ENCODE results near the gene ENAM. TPM values are rescaled to one million over a fixed set of nuclear protein-coding genes. Genes with fewer than 3 reads are reported as not detected.

ENAM gene, protein sequence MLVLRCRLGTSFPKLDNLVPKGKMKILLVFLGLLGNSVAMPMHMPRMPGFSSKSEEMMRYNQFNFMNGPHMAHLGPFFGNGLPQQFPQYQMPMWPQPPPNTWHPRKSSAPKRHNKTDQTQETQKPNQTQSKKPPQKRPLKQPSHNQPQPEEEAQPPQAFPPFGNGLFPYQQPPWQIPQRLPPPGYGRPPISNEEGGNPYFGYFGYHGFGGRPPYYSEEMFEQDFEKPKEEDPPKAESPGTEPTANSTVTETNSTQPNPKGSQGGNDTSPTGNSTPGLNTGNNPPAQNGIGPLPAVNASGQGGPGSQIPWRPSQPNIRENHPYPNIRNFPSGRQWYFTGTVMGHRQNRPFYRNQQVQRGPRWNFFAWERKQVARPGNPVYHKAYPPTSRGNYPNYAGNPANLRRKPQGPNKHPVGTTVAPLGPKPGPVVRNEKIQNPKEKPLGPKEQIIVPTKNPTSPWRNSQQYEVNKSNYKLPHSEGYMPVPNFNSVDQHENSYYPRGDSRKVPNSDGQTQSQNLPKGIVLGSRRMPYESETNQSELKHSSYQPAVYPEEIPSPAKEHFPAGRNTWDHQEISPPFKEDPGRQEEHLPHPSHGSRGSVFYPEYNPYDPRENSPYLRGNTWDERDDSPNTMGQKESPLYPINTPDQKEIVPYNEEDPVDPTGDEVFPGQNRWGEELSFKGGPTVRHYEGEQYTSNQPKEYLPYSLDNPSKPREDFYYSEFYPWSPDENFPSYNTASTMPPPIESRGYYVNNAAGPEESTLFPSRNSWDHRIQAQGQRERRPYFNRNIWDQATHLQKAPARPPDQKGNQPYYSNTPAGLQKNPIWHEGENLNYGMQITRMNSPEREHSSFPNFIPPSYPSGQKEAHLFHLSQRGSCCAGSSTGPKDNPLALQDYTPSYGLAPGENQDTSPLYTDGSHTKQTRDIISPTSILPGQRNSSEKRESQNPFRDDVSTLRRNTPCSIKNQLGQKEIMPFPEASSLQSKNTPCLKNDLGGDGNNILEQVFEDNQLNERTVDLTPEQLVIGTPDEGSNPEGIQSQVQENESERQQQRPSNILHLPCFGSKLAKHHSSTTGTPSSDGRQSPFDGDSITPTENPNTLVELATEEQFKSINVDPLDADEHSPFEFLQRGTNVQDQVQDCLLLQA
- not detected for polyA plus RNA-seq (2013, experiment 1 of 2; ENCODE audit: insufficient read length)
- not detected for polyA plus RNA-seq (2013, experiment 2 of 2; ENCODE audit: insufficient read length)

DNA sequence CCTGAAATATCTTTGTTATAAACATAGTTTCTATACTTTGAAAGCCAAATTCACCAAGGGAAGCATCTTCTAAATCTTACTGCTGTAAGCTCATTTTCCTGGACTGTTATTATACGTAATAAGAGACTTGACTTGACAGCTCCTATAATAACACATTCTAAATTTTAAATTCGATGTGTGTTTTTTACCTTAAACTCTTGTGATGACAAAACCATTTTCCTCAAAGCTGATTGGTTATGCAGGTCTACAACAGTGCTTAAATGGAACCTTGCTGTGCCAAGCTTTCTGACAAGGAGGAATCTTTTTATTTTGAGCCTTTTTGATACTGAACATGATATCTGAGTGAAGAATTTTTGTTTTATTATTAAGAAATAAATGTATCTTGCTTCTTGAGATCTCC, at the start of gene ENAM:
ENAM (plus strand) TSS at position 301 of the 400 bp plus-strand sequence. CDS start 757 bp downstream, outside the sequence.
- DNase-seq: no peak

DNA sequence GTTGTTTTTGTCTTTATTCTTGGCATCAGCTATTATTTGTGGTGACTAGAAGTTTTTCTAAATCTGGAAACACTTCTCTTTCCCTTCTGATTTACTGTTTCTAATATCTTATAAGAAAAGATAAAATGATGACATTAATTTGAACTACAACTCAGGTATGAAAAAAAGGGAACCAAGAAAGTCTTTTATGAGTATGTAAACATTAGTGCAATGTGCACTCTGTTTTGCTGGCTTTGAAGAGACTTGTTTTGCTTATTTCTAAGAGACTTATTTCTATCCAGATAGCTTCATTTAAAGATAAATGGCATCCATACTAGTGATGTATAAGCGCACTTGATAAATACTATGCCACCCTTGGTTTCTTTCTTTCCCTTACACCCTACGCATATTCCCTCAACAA, 46.6 kb upstream of the ENAM start:
- no peak for DNase-seq

DNA sequence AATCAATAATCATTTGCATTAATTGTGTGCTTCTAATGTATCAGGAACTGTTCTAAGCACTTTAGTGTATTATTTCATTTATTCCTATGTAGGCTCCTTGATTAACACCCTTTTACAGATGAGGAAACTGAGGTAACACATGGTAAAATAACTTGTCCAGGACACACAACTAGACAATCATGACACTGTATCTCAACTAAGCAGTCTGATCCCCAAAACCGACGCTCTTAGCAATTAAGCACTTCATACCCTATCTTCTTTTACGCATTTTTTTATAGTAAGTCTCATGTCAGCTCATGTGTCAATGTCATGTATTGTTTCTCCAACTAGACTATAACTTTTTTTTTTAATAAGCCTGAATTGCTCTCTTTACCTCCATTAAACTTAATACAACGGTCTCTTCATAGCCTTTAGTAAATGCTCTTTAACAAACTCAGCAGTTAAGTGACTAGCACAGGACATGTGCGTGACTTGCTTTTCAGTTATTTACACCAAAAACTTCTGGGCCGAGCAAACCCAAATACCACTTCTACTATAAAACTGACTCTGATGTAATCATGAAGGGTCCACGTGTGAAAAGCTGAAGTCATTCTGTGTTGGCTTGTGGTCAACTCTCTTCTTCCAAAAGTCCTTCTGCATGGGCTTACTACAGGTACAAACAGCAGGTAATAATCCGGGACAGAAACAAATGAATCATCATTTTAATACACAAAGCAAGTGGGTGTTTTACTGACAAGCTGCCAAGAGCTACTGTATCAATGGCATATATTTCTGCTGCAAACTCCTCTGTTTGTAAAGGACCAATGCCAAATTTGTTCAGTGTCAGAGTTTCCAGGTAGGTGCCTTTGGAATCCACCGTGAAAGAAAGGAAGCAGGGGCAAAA, 44.4 kb upstream of the ENAM start:
- no peak for DNase-seq

DNA sequence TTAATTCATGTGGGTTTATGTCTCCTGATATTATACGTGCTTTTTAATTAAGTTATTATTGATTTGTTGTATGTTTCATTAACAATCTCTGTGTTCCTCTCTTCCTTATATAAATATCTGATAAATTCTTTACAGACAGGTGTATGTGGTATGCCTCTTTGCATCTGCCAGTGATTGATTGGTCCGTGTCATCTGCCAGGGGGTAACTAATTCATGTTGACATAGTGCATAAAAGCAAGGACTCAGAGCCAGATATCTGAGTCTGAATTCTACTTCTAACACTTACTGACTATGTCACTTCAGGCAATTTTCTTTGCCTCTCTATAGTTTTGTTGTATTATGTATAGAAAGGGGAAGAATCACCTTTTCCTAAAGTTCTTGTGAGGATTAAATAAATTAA, 41.7 kb upstream of the ENAM start:
- DNase-seq: no peak

DNA sequence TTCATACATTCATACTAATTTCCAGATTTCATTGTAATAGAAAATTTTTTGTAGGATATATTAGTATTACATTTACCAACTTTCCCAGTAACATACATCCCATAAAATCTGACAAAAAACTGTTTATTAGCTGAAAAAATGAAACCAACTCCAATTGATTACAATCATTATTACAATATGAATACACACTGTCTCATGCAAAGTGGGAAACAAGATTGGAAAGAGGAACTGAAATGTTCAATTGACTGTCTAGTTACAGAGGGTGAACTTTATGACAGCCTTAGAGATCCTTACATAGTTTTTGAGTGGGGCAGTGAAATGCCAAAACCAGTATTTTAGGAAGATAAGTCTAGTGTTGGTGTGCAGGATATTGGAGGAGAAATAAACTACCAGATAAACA, 38.8 kb upstream of the ENAM start:
- no peak for DNase-seq

DNA sequence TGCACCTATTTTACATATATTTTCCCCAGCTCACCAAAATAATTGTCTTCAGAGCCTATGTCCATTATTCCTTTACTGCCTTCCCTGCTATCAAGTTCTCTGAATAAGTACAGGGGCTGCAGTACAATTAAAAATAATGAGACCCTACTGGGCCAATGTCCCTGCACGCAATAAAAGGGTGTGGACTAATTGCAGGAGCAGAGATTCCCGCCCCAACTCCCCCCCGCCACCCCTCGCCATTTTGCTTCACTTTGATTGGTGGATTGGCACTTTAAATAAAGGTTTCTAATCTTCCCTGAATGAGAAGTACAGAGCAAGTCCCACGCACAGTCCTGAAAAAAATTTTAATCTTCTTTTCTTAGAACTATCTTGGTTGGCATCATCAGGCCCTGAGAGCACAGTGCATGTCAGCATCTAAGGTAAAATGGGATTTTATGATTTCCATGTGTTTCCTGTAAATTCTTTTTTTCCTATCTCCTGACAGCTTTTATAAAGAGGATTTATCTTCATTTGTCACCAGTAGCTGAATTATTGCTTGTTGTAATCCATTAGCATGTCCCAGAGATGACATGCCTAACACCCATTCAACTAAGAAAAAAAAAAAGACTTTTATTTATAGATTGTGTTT, 36.5 kb upstream of the ENAM start, which contains the start of gene AMBN:
AMBN (plus strand) TSS at position 302 of the 628 bp plus-strand sequence; CDS start at position 405, 103 bp downstream.
- no peak for DNase-seq

DNA sequence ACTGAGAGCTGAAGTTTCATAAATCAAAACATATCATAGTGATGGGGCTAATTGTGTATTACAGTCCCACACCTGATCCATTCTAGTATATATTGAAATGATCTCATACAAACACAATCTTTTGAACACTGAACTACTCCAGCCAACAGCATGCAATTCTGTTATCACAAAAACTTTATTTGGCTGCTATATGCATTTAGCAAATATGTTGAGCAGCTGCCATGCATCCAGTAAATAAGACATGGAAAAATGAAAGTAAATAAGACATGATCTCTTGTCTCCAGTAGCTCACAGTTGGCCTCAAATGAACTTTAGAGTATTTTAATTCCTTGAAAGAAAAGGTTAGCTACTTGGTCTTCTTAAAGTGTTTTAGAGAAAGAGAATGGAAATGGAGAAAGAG, 34.3 kb upstream of the ENAM start:
- DNase-seq: no peak

DNA sequence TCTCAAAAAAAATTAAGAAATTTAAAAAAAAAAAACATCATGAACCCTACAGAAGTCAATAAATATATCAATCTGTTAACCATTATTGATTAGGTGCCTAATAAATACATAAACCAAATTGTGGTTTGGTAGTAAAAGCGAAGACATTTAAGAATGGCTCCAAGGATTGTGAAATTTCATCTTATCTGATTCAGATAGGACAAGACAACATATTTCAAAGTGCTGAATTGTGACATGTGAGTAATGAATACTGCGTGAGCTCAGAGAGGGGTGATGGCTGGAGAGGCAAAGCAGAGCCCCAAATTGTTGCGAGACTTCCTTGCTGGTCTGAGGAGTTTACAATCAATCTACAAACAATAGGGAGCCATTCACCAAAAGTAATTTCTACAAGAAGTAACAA, 28.2 kb upstream of the ENAM start:
- DNase-seq: no peak

DNA sequence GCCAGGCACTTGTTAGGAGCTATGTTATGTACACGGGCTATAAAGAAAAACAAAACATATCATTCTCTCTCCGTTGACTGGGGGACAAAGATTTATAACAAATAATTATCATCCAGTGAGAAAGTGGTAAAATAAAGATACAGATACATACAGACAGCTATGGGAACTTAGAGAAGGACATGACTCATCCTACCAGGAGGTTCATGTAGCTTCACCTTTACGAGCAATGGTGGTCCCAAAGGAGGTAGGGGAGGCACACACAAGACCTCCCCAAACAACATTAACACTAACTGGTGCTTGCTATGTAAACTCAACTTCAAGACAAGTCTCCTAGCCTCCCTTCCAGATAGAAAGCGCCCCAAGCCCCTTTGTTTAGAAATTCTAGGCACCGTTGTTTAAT, 27.6 kb upstream of the ENAM start:
- DNase-seq: no peak

DNA sequence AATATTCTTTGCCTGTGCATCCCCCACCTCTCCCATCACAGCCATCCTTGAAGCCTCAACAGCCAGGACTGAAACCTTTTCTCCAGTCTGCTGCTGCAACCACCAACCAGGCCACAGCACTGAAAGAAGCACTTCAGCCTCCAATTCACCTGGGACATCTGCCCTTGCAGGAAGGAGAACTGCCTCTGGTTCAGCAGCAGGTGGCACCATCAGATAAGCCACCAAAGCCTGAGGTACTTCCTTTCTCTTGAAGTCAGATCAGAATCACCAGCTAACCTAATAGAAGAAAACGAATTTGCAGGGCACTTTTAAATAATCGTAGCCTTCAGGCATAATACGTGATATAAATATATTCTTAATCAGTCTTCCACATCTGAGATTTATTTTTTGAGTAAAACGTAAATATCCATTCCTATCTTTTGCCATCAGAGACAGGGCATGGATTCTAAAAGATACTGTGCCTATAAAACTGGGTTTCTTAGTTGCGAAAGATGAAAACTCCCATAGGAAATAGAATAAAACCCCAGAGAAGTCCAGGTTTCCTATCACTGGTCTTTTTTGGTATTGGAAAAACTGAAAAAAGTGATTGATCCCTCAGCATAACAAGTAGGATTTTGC, 27.0 kb upstream of the ENAM start:
- peak; percentile 56 for DNase-seq

DNA sequence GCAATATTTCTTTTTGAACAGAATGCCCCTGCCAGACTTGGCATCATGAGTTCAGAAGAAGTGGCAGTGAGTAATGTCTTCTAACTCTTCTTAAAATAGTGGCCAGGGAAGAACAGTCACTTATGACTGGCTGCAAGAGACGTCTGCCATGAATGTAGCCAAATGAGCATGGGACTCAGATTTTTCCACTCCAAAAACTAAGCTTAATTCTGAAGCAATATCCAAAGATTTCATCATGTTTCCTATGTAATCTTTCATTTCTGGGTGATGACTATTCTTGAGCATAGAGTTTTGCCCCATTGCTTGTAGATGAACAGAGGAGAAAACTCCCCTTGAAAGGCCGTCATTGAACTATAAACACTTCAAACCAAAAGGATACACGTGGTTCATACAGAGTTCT, 24.7 kb upstream of the ENAM start:
- DNase-seq: no peak

DNA sequence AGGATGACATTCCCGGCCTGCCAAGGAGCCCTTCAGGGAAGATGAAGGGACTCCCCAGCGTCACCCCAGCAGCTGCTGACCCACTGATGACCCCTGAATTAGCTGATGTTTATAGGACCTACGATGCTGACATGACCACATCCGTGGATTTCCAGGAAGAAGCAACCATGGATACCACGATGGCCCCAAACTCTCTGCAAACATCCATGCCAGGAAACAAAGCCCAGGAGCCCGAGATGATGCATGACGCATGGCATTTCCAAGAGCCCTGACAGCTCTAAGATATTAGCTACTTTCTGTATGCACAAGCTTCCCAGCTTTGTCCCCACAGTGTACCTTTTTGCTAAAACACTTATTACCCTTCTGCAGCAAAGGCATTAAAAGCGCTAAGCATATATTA, 22.1 kb upstream of the ENAM start:
- no peak for DNase-seq

DNA sequence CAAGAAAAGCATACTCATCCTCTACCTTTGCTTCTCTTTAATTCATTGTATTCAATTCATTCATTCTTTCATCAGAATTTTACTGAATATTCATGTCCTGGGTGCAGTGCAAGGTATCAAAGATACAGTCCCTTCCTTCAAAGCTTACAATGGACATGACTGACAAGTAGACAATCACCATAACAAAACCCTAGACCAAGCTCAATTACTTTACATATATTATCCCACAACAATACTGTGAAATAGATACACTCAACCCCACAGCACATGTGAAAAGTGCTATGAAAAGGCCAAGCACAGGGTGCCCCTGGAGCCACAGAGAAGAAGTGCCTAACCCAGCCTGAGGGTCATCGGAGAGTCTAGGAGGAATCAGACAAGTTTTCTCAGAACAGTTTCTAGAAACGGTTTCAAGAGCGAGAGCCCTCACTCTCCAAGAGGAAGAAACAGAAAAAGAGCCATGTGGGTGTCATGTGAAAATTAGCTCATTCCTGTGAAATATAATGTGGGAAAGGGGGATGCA, 21.1 kb upstream of the ENAM start:
- DNase-seq: no peak

DNA sequence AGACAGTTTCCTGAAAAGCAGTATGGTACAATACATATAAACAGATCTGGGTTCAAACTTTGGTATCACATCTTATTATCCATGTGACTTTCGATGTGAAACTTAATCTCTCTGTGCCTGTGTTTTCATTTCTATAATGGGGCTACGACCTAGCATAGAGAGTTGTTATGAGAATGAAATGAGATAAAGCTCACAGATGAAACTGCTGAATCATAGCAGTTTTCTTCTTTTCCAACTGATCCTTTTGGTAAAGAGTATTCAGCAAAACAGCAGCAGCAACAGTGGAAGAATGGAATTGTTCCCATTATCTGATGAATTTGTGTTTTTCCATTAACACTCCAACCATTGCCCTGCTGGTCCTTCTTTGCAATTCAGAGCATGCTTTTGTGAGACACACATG, 20.2 kb upstream of the ENAM start:
- no peak for DNase-seq

DNA sequence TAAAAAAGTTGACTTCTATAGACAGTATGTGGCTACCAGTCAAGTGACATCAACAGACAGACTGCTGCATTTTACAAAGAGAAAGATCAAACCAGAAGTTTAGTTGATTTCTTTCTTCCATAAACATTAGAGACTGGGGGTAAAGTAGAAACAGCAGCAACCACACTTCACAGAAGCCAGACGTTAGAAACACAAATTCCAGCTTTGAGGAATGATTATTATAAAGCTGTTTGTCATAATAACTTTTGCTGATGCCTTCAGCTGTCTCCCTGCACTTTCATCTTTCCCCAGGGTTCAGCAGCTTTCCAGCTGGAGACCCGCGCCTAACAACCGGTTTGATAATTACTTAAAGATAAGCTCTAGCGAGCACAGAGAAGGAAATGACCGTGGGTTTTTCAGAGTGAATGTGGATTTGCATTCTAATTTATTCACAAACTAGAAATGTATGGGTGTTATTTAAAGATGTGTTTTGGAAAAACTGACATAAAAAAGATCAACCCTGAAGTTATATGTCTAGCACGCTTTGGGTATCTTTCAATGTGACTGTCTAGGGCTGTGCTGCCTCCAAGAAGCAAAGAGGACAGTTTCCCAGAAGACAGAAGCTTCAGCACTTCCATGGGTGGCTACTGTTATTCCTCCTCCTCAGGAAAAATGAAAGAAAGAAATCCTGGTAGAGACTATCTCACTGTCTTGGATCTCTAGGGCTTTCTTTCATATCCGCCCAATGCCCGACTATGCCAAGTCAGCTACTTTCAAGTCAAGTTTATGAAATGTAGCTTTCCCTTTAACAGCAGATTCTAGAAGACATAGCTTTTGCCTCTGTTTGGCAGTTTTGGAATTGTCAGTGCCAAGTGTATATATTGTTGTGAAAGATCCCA, 15.0 kb upstream of the ENAM start:
- DNase-seq: peak; percentile 29

DNA sequence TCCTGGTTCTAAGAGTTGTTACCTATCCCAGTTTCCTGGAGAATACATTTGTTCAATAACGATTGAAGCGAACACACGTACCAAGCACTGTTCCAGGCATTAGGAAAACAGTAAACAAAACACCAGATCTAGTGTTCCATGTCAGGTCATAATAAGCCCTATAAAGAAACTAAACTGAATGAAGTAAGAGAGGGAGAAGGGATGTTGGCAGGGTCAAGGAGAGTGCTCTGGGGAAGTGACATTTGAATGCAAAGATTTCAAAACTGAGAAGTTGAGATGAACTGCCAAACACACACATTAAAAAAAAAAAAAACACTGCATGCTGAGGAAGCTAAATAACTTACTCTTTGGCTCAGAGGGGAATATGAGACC, 14.4 kb upstream of the ENAM start:
- no peak for DNase-seq

DNA sequence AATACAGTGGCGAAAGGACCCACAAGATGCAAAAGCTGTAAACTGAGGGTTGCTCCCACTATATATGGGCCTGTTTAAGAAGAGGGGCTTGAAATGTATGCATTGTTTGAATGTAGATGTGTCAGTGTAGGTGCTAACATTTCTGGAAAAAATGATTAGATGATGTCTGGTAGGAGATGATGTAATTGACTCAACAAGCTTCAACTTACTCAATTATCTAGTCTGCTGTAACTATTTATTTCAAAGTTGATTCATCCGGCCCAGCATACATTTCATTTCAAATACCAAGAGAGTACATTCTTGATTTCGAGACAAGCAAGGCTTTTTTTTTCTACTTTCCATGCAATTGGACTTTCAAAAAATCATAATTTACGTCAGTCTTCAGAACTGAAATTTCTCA, 9.3 kb upstream of the ENAM start:
- no peak for DNase-seq

DNA sequence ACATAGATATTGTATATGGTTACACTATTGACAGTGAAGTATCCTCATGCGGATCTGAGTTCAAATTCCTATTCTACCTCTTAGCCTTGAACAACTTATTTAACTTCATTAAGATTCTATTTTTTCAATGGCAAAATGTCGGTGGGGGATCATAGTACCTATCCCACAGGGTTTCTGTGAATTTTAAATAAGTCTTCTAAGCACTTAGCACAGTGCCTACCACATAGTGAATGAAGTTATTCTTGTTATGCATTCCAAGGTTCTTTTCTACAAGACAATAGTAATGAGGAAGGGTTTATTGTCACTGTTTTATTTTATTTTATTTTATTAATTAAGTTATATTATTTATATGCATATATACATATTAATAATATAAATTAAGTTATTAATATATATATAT, 8.8 kb upstream of the ENAM start:
- no peak for DNase-seq

DNA sequence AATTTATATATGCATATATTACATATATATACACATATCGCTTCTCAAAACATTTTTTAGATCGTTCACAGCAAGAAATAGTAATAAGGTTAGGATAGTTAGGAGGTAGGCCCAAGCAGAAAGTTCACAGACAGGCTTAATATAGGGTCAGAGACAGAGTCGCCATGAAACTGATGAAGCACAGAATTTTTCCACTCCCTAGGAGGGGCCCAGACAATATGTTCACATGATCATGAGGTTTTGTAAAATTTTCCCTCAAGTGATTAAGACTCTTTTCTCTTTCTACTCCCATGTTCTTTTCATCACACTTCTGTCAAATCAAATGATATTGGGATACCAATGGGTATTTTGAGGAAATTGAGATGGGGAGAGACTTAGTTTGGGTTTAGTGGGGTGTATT, 5.2 kb upstream of the ENAM start:
- no peak for DNase-seq

All from fibroblast of skin of back (primary cell).